Measurements from ENCODE around the gene UBXN1. TPM values are rescaled to one million over a fixed set of nuclear protein-coding genes. Genes with fewer than 3 reads are reported as not detected.
"Not testable (repeated sequence)": the region's sequence is repeated elsewhere in the genome, so short reads cannot be mapped to it uniquely, and the experiment has no call there.

Gene UBXN1
- total RNA-seq, 1 experiment from 2014 or later: 143 TPM

DNA sequence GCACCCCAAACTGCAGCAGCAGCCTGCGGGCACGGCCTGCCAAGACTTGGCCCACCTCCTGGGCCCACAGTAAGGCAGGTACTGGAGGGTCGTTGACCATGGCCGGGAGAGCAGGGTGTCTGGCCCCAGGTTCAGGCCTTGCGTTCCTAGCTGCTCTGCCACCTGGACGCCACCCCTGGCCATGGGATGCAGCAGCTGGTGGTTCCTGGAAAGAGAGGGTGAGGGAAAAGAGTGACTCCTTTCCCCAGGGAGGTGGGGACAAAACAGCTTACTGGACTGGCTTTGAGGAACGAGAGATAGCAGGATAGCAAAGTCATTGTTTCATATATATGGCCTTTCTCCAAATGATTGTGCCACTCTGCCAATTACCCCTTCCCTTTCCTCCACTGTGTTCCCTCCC is 26.5 kb upstream of the UBXN1 start:
- no peaks in the 10 kb centered on the region for H3K27me3 ChIP-seq (replicated peaks; ENCODE audit: insufficient read depth, low read depth, low read length, poor library complexity)
- no peak for DNase-seq (ENCODE audit: low spot score)
- BruUV-seq (replicated peaks): no TSS peak

DNA sequence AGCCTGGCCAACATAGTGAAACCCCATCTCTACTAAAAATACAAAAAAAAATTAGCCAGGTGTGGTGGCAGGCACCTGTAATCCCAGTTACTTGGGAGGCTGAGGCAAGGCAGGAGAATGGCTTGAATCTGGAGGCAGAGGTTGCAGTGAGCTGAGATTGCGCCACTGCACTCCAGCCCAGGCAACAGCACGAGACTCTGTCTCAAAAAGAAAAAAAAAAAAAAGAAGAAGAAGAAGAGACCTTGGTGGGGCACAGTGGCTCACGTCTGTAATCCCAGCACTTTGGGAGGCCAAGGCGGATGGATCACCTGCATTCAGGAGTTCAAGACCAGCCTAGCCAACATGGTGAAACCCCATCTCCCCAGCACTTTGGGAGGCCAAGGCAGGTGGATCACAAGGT is 25.0 kb upstream of the UBXN1 start:
- H3K9me3 ChIP-seq (ENCODE audit: low read depth, low read length, poor library complexity, severe bottlenecking); CTCF ChIA-PET; BruUV-seq (replicated peaks); intact Hi-C loops (cut with micrococcal nuclease; ENCODE audit: unreplicated experiment); DNase-seq (ENCODE audit: low spot score); H3K27me3 ChIP-seq (replicated peaks; ENCODE audit: insufficient read depth, low read depth, low read length, poor library complexity); POLR2A ChIA-PET (ENCODE audit: low non-redundant PET); H3K27ac ChIP-seq (ENCODE audit: low read depth, low read length, poor library complexity, severe bottlenecking); H3K4me3 ChIP-seq (ENCODE audit: low read depth, low read length, poor library complexity, severe bottlenecking): not testable (repeated sequence)
- Histone ChIP-seq H3K4me1 (ENCODE audit: insufficient read depth, low read length, poor library complexity, severe bottlenecking) (peaks cover 26% of the 10 kb centered on the region), H3K36me3 (ENCODE audit: insufficient read depth, low read length, poor library complexity, severe bottlenecking) (peaks cover 12% of the 10 kb centered on the region)

More for the DNA sequence above, 26.5 kb upstream of the UBXN1 start:
- TF ChIP-seq, protein P1, sequence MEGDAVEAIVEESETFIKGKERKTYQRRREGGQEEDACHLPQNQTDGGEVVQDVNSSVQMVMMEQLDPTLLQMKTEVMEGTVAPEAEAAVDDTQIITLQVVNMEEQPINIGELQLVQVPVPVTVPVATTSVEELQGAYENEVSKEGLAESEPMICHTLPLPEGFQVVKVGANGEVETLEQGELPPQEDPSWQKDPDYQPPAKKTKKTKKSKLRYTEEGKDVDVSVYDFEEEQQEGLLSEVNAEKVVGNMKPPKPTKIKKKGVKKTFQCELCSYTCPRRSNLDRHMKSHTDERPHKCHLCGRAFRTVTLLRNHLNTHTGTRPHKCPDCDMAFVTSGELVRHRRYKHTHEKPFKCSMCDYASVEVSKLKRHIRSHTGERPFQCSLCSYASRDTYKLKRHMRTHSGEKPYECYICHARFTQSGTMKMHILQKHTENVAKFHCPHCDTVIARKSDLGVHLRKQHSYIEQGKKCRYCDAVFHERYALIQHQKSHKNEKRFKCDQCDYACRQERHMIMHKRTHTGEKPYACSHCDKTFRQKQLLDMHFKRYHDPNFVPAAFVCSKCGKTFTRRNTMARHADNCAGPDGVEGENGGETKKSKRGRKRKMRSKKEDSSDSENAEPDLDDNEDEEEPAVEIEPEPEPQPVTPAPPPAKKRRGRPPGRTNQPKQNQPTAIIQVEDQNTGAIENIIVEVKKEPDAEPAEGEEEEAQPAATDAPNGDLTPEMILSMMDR (conservative IDR thresholded peaks at IDR 0.05; ENCODE audit: low read depth, low read length): no peak
- TF ChIP-seq EZH2 (IDR thresholded peaks at IDR 0.05; ENCODE audit: borderline replicate concordance, low read depth, low read length, poor library complexity, severe bottlenecking): no peak
- H3K4me1 ChIP-seq (ENCODE audit: insufficient read depth, low read length, poor library complexity, severe bottlenecking): peaks cover 37% of the 10 kb centered on the region
- ChIA-PET POLR2A (ENCODE audit: low non-redundant PET) (interaction anchor here (1.6 kb wide), 1 partner anchor 40 kb away, joined by 5 read pairs; the partner anchor contains the start of genes C11orf98 and CSKMT), CTCF (interaction anchor here (0.5 kb wide), 1 partner anchor 69 kb away, joined by 7 read pairs; no protein-coding TSS in a partner anchor)
- H3K36me3 ChIP-seq (ENCODE audit: insufficient read depth, low read length, poor library complexity, severe bottlenecking): peaks cover 16% of the 10 kb centered on the region
- H3K9me3 ChIP-seq (ENCODE audit: low read depth, low read length, poor library complexity, severe bottlenecking): no peaks in the 10 kb centered on the region
- peak overlapping the region; percentile 65 for H3K4me3 ChIP-seq (ENCODE audit: low read depth, low read length, poor library complexity, severe bottlenecking)
- intact Hi-C loops (cut with micrococcal nuclease; ENCODE audit: unreplicated experiment): loop anchor here (5.0 kb wide), 2 partner anchors 113 to 308 kb away; partner anchors contain the start of gene TUT1
- H3K27ac ChIP-seq (ENCODE audit: low read depth, low read length, poor library complexity, severe bottlenecking): peak overlapping the region; percentile 75

DNA sequence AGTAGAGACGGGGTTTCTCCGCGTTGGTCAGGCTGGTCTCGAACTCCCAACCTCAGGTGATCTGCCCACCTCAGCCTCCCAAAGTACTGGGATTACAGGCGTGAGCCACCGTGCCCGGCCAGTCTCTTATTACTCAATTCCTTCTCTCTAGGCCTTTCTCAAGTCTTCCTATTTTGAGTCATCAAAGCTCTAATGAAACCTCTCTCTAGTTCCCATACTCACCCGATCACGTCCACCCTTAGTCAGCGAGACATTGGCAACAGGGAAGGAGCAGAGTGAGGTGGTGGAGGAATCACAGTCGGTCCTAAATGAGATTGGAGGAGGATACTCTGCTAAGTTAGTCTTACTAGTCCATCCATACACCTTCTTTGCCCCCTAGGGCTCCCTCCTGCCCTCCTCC is 23.4 kb upstream of the UBXN1 start:
- H3K4me3 ChIP-seq (ENCODE audit: low read depth, low read length, poor library complexity, severe bottlenecking): no peak overlapping the region
- H3K9me3 ChIP-seq (ENCODE audit: low read depth, low read length, poor library complexity, severe bottlenecking): no peaks in the 10 kb centered on the region
- H3K4me1 ChIP-seq (ENCODE audit: insufficient read depth, low read length, poor library complexity, severe bottlenecking): peaks cover 18% of the 10 kb centered on the region
- CTCF ChIA-PET: no interaction called here
- H3K27me3 ChIP-seq (replicated peaks; ENCODE audit: insufficient read depth, low read depth, low read length, poor library complexity): no peaks in the 10 kb centered on the region
- TF ChIP-seq, protein P1 (conservative IDR thresholded peaks at IDR 0.05; ENCODE audit: low read depth, low read length): no peak
- no peak for TF ChIP-seq EZH2 (IDR thresholded peaks at IDR 0.05; ENCODE audit: borderline replicate concordance, low read depth, low read length, poor library complexity, severe bottlenecking)
- H3K27ac ChIP-seq (ENCODE audit: low read depth, low read length, poor library complexity, severe bottlenecking): no peak overlapping the region
- H3K36me3 ChIP-seq (ENCODE audit: insufficient read depth, low read length, poor library complexity, severe bottlenecking): peaks cover 12% of the 10 kb centered on the region
- intact Hi-C loops (cut with micrococcal nuclease; ENCODE audit: unreplicated experiment): no loop called here
- BruUV-seq (replicated peaks): no TSS peak
- DNase-seq (ENCODE audit: low spot score): no peak
- POLR2A ChIA-PET (ENCODE audit: low non-redundant PET): no interaction called here
